ENCODE data around the gene WDR37.

The WDR37 gene

DNA sequence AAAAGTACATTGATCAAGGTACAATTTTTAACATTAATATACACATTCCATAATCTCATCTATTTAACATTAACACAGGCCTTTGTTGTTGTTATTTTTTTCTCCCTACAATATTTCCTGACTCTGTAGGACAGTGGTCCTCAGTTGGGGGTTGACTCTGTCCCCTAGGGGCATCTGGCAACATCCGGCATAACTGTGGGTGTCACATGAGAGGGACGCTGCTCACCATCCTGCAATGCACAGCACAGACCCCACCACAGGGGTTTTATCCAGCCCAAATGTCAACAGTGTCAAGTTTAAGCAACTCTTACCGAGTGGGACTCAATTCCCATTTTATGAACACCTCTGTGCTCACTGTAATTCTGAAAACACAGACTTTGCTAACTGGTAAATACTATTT lies 16.1 kb upstream of the WDR37 start:
- TF ChIP-seq, protein P1, sequence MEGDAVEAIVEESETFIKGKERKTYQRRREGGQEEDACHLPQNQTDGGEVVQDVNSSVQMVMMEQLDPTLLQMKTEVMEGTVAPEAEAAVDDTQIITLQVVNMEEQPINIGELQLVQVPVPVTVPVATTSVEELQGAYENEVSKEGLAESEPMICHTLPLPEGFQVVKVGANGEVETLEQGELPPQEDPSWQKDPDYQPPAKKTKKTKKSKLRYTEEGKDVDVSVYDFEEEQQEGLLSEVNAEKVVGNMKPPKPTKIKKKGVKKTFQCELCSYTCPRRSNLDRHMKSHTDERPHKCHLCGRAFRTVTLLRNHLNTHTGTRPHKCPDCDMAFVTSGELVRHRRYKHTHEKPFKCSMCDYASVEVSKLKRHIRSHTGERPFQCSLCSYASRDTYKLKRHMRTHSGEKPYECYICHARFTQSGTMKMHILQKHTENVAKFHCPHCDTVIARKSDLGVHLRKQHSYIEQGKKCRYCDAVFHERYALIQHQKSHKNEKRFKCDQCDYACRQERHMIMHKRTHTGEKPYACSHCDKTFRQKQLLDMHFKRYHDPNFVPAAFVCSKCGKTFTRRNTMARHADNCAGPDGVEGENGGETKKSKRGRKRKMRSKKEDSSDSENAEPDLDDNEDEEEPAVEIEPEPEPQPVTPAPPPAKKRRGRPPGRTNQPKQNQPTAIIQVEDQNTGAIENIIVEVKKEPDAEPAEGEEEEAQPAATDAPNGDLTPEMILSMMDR (conservative IDR thresholded peaks at IDR 0.05; ENCODE audit: low read depth, low read length) = no peak
- H3K4me3 ChIP-seq (ENCODE audit: low read depth, low read length) = no peak overlapping the region
- DNase-seq (ENCODE audit: low read depth) = no peak

DNA sequence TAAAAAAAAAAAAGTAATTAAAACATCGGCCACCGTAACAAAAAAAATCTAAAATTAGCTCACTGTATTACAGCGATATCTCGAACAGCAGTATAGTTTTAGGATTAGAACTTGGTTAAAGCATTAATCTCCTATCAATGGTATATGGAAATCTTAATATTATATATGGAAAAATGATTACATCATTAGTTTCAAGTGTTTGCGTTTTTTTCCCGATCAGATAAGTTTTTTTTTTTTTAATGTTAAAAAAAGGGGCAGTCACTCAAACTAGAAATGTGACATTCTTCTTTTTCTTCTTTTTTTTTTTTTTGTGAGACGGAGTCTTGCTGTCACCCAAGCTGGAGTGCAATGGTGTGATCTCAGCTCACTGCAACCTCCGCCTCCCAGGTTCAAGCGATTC lies 14.7 kb upstream of the WDR37 start:
- DNase-seq (ENCODE audit: low read depth) = no peak
- H3K4me3 ChIP-seq (ENCODE audit: low read depth, low read length) = no peak overlapping the region
- TF ChIP-seq, protein P1 (conservative IDR thresholded peaks at IDR 0.05; ENCODE audit: low read depth, low read length) = no peak

DNA sequence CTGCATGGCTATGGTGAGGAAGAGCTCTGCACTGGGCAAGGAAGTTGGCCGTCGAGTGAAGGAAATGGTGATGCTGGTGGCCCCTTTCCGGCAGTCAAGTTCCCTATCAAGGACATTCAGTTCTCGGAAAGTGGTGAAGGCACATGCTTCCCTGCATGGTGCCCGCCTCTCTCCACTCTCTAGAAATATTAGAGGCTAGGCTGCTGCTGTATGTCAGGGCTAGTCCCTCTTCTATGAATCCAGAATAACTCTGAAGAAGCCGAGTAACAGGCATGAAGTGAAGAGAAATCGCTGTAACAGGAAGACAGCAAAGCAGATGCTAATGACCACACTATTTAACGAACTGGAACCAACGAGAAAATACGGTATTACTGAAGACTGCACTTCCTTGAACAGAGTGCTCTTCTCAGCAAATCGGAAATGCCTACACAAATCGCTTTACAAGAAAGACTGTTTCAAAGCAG lies 12.6 kb upstream of the WDR37 start:
- H3K4me3 ChIP-seq (ENCODE audit: low read depth, low read length) = no peak overlapping the region
- no peak for DNase-seq (ENCODE audit: low read depth)
- TF ChIP-seq, protein P1 (conservative IDR thresholded peaks at IDR 0.05; ENCODE audit: low read depth, low read length) = no peak

DNA sequence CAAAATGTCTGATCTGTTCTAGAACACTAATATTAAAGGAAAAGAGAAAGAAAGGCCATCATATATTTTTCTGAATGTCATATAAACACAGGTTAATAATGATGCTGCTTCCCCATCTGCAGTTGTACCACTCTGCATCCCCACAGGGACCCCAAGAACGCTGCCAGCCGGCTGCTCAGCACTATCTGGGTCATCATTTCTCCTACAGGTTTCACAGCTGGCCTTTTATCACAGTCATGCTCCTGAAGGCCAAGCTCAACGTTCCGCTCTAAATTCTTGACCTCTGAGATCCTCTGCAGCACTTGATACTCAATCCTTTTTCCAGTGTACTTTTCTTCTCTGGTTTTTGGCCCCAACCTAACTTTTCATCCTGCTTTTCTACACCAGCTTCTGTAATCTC lies 12.0 kb upstream of the WDR37 start:
- DNase-seq (ENCODE audit: low read depth) = no peak
- no peak overlapping the region for H3K4me3 ChIP-seq (ENCODE audit: low read depth, low read length)
- TF ChIP-seq, protein P1 (conservative IDR thresholded peaks at IDR 0.05; ENCODE audit: low read depth, low read length) = no peak

DNA sequence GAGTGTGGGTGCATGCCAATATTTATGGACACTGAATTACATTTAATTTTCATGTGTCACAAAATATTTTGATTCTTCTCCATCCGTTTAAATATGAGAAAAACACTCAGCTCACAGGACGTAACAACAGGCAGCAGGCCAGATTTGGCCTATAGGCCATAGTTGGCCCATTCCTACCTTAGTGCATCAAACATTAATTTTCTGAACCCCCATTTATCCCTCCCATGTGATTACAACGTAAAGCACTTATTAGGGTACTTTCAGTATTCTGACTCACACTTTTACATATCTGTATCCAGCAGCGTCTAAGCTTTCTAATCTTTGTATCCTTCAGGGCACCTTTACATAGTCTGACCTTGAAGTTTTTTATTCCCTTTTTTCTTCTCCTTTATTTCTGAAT lies 11.2 kb upstream of the WDR37 start:
- H3K4me3 ChIP-seq (ENCODE audit: low read depth, low read length) = no peak overlapping the region
- DNase-seq (ENCODE audit: low read depth) = no peak
- TF ChIP-seq, protein P1 (conservative IDR thresholded peaks at IDR 0.05; ENCODE audit: low read depth, low read length) = no peak

DNA sequence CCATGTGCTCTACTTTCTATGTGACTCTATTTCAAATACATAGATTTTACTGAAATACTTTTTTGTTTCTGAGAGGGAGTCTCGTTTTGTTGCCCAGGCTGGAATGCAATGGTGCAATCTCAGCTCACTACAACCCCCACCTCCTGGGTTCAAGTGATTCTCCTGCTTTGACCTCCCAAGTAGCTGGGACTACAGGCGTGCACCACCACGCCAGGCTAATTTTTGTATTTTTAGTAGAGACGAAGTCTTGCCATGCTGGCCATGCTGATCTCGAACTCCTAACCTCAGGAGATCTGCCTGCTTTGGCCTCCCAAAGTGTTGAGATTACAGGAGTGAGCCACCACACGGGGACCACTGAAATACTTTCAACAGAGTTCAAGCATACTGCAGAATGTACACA lies 10.8 kb upstream of the WDR37 start:
- TF ChIP-seq, protein P1 (conservative IDR thresholded peaks at IDR 0.05; ENCODE audit: low read depth, low read length) = no peak
- DNase-seq (ENCODE audit: low read depth) = no peak
- H3K4me3 ChIP-seq (ENCODE audit: low read depth, low read length) = no peak overlapping the region

DNA sequence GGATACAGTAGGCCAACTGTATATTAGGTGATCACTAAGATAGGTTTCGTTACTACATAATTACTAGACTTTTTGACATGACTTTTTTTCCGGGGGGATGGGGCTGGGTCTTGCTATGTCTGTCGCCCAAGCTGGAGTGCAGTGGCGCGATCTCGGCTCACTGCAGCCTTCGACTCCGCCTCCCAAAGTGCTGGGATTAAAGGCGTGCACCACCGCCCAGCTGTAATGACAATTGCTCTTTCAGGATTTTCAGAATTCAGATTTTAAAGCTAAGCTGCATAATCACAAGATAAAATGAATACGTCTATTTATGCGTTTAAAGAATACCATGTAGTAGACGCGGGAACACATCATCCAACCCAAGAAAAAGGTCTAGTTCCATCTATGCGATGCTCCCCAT lies 8.2 kb upstream of the WDR37 start:
- DNase-seq (ENCODE audit: low read depth) = no peak
- TF ChIP-seq, protein P1 (conservative IDR thresholded peaks at IDR 0.05; ENCODE audit: low read depth, low read length) = no peak
- peak overlapping the region; percentile 91 for H3K4me3 ChIP-seq (ENCODE audit: low read depth, low read length)
